ENCODE results near the gene GPATCH2L. TPM values are rescaled to one million over a fixed set of nuclear protein-coding genes. Genes with fewer than 3 reads are reported as not detected.

The GPATCH2L gene
- total RNA-seq, 2 donors from 2014 or later = 23.4 to 61.7 TPM

DNA sequence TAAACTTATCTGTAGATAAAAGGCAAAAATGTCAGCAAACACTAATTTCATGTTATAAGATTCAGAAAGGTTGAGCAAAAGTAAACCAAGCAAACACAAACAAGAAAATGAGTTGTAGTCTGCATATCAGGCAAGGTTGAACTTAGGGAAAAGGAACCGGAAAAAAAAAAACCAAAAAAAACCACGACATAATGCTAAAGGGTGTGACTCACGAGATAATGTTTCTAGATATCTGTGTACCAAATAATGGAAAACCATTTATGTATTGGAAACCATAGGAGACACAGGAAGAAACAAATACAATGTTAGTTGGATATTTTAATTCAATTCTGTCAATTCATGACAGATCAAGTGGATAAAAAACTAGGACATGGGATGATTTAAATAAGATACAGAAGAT is 60.5 kb downstream of the GPATCH2L start:
- TF ChIP-seq, protein P1, sequence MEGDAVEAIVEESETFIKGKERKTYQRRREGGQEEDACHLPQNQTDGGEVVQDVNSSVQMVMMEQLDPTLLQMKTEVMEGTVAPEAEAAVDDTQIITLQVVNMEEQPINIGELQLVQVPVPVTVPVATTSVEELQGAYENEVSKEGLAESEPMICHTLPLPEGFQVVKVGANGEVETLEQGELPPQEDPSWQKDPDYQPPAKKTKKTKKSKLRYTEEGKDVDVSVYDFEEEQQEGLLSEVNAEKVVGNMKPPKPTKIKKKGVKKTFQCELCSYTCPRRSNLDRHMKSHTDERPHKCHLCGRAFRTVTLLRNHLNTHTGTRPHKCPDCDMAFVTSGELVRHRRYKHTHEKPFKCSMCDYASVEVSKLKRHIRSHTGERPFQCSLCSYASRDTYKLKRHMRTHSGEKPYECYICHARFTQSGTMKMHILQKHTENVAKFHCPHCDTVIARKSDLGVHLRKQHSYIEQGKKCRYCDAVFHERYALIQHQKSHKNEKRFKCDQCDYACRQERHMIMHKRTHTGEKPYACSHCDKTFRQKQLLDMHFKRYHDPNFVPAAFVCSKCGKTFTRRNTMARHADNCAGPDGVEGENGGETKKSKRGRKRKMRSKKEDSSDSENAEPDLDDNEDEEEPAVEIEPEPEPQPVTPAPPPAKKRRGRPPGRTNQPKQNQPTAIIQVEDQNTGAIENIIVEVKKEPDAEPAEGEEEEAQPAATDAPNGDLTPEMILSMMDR (IDR thresholded peaks at IDR 0.05) = no peak
- no peak for TF ChIP-seq POLR2A (IDR thresholded peaks at IDR 0.05)
- 75 to 77% methylated on average over 3 of the region's 3 CpGs for WGBS, 2 donors
- intact Hi-C loops (cut with DNase I) = no loop called here

DNA sequence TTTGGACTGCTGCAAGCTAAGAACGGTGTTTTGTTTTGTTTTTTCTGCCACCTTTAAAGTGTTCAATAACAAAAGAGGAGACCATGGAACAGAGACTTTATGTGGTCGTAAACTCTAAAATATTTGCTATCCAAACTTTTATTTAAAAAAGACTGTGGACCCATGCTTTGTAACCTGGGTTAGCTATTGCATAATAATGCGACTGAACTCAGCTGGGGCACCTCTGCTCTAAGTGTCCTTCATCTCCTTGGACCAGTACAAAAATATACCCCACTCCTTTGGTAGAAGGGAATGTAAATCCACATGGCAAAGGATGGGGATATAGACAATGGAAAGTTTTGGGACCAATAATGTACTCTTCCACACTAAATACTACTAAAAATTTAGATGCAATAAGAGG is 65.5 kb downstream of the GPATCH2L start:
- Histone ChIP-seq H3K36me3 (replicated peaks in 1 of 2; ENCODE audit: insufficient read depth in 1 of 2, low read depth in 2 of 2) (no peaks in the 10 kb centered on the region), H3K27me3 (no peaks in the 10 kb centered on the region), H3K9me3 (no peaks in the 10 kb centered on the region), H3K4me3 (no peak overlapping the region), H3K4me1 (no peaks in the 10 kb centered on the region), H3K27ac (no peak overlapping the region)
- no peak for DNase-seq
- WGBS, 2 donors = 89 to 94% methylated on average over 3 of the region's 3 CpGs
- no peak for ATAC-seq
- intact Hi-C loops (cut with DNase I) = no loop called here
- TF ChIP-seq POLR2A (IDR thresholded peaks at IDR 0.05) = no peak
- TF ChIP-seq, protein P1 (IDR thresholded peaks at IDR 0.05) = no peak

More for the DNA sequence above, 60.5 kb downstream of the GPATCH2L start:
- Histone ChIP-seq H3K27ac (no peak overlapping the region), H3K4me1 (no peaks in the 10 kb centered on the region), H3K4me3 (no peak overlapping the region), H3K27me3 (no peaks in the 10 kb centered on the region), H3K36me3 (replicated peaks in 1 of 2; ENCODE audit: insufficient read depth in 1 of 2, low read depth in 2 of 2) (no peaks in the 10 kb centered on the region), H3K9me3 (no peaks in the 10 kb centered on the region)
- ATAC-seq = no peak
- DNase-seq = no peak

DNA sequence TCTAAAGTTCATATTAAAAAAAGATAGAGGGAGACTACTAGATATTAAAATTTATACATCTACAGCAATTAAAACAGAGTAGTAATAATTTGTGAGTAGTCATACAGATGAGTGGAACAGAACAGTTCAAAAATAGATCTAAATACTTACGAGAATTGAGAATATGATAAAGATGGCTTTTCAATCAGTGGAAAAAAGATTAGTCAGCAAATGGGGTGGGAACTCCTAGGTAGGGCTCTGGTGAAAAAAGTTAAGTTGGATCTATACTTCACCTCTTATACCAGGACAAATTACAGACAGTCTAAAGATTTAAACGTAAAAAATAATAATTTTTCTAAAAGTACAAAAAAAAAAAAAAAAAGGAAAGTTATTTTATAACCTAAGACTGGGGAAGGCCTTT is 66.9 kb downstream of the GPATCH2L start:
- ATAC-seq = no peak
- intact Hi-C loops (cut with DNase I) = no loop called here
- TF ChIP-seq, protein P1 (IDR thresholded peaks at IDR 0.05) = no peak
- no peak for TF ChIP-seq POLR2A (IDR thresholded peaks at IDR 0.05)
- WGBS, 2 donors = 74 to 84% methylated on average over 2 of the region's 2 CpGs
- no peak overlapping the region for H3K27ac ChIP-seq
- no peak overlapping the region for H3K4me3 ChIP-seq
- no peaks in the 10 kb centered on the region for H3K27me3 ChIP-seq
- H3K9me3 ChIP-seq = no peaks in the 10 kb centered on the region
- DNase-seq = no peak
- no peaks in the 10 kb centered on the region for H3K36me3 ChIP-seq (replicated peaks in 1 of 2; ENCODE audit: insufficient read depth in 1 of 2, low read depth in 2 of 2)
- no peaks in the 10 kb centered on the region for H3K4me1 ChIP-seq

DNA sequence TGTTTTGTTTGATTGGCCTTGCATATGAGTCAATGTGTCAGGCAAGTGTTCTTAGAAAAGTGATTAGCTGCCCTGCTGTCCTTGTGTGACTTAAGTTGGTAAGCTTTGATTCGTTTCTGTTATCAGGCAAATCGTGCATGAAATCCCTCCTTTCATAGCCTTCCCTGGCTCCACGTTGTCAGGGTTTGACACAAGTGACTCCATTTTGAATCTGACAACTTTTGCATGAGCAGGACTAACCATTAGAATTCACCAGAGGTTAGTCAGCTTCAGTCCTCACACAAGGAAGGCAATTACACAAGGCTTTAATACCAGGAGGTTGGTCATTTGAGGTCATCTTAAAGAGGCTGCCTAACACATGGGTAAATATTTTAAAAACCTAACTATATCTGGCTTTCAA is 68.2 kb downstream of the GPATCH2L start:
- no peak overlapping the region for H3K27ac ChIP-seq
- TF ChIP-seq, protein P1 (IDR thresholded peaks at IDR 0.05) = no peak
- TF ChIP-seq POLR2A (IDR thresholded peaks at IDR 0.05) = no peak
- ATAC-seq (no peak), DNase-seq (no peak)
- H3K9me3 ChIP-seq = no peaks in the 10 kb centered on the region
- no peaks in the 10 kb centered on the region for H3K36me3 ChIP-seq (replicated peaks in 1 of 2; ENCODE audit: insufficient read depth in 1 of 2, low read depth in 2 of 2)
- H3K4me3 ChIP-seq = no peak overlapping the region
- no peaks in the 10 kb centered on the region for H3K4me1 ChIP-seq
- 28 to 51% methylated on average over 3 of the region's 3 CpGs for WGBS, 2 donors
- H3K27me3 ChIP-seq = no peaks in the 10 kb centered on the region
- intact Hi-C loops (cut with DNase I) = no loop called here

DNA sequence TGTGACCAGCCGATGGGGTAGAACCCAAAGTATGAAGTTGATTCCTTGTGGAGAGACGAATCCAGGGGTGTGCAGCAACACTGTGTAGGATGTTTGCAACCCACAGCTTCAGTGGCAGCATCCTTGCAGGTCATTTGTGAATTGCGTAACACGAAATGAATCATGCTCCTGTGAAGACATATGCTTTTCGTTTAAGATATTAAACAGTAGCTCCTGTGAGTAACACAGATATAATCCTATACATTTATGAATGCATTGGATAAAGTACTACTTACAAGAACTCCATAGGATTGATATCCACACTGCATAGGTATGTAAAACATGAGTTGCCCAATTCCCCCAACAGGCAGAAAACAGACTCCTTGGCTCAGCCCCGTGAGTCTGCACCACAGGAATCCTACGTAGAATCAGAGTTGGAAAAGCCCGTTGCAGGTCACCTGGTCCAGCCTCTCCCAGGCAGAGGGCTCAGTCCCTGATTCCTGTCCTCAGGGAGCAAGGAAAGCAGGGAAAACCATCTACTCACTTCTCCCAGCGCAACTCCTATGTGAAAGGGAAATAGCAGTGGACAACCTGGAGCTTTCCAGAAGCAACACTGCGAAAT is 75.8 kb downstream of the GPATCH2L start:
- ATAC-seq = no peak
- WGBS, 2 donors = 66 to 81% methylated on average over 10 of the region's 10 CpGs
- TF ChIP-seq, protein P1 (IDR thresholded peaks at IDR 0.05) = no peak
- no peak for TF ChIP-seq POLR2A (IDR thresholded peaks at IDR 0.05)
- Histone ChIP-seq H3K9me3 (no peaks in the 10 kb centered on the region), H3K4me3 (no peak overlapping the region), H3K36me3 (replicated peaks in 1 of 2; ENCODE audit: insufficient read depth in 1 of 2, low read depth in 2 of 2) (no peaks in the 10 kb centered on the region), H3K27ac (no peak overlapping the region), H3K4me1 (no peaks in the 10 kb centered on the region), H3K27me3 (no peaks in the 10 kb centered on the region)
- intact Hi-C loops (cut with DNase I) = no loop called here
- no peak for DNase-seq

All from body of pancreas (tissue), 4 donors.